NCI-H226 (cell line): ENCODE results near the gene AP1G2.
"Not testable (repeated sequence)": the region's sequence is repeated elsewhere in the genome, so short reads cannot be mapped to it uniquely, and the experiment has no call there.

Source experiments
- DNase-seq: peaks from one replicate; pipeline ENCODE4 v3.0.0-alpha.2; 2015

The AP1G2 gene

GRCh38 chr14:23590198-23590597, 22.6 kb upstream of the AP1G2 start:
- no peak for DNase-seq

DNA sequence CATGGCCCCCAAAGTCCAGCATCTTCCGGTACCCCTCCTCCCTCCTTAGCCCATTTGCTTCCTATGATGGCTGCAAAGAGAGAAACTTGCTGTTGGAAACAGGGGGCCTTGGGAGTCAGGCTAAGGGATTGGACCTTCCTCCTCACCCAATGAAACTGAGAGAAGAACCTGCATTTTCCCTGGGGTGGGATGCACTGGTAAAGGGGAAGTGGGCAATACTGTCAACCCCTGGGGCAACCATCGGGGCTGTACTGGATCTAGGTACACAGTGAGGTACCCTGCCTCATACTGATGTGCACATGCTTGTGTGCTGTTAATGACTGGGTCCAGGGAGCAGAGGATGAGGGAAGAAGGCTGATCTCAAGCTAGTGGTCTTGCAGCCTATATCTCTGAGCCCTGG, 22.0 kb upstream of the AP1G2 start:
- DNase-seq = no peak

DNA sequence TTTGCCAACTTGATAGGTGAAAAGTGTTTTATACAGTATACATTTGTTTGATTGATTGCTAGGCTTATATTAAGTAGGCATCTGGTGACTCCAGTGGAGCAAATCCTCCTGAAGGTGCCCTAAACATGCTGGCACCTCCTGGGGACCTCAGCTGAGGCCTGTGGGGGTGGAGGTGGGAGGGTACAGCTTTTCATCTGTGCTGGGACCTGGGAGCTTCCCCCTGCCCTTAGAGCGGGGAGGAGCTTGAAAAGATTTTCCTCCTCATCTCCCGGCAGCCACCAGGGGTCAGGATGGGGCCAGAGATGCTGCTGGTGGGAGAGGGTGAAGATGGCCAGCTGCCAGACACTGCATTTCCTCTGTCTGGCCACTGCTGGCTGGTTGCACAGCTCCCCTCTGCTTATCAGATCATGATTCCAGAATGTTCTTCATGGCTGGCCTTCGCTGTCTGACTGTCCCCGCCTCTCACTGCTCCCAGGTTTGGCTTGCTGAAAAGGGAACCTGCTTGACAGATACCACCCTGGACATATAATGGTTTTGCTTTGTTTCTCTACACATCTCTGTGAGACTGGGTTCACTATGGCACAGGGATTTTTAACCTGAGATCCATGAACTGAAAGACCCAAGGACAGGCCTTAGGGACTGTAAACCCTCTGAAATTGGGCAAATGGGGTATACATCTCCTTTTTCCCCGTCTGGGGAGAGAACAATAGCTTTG, 21.4 kb upstream of the AP1G2 start:
- peak; percentile 74 for DNase-seq

DNA sequence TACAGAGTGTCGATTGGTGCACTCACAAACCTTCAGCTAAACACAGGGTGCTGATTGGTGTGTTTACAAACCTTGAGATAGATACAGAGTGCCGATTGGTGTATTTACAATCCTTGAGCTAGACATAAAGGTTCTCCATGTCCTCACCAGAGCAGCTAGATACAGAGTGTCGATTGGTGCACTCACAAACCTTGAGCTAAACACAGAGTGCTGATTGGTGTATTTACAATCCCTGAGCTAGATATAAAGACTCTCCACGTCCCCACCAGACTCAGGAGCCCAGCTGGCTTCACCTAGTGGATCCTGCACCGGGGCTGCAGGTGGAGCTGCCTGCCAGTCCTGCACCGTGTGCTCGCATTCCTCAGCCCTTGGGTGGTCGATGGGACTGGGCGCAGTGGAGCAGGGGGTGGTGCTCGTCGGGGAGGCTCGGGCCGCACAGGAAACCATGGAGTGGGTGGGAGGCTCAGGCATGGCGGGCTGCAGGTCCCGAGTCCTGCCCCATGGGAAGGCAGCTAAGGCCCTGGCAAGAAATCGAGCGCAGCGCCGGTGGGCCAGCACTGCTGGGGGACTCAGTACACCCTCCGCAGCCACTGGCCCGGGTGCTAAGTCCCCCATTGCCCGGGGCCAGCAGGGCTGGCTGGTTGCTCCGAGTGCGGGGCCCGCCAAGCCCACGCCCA, 17.1 kb upstream of the AP1G2 start:
- DNase-seq = not testable (repeated sequence)

DNA sequence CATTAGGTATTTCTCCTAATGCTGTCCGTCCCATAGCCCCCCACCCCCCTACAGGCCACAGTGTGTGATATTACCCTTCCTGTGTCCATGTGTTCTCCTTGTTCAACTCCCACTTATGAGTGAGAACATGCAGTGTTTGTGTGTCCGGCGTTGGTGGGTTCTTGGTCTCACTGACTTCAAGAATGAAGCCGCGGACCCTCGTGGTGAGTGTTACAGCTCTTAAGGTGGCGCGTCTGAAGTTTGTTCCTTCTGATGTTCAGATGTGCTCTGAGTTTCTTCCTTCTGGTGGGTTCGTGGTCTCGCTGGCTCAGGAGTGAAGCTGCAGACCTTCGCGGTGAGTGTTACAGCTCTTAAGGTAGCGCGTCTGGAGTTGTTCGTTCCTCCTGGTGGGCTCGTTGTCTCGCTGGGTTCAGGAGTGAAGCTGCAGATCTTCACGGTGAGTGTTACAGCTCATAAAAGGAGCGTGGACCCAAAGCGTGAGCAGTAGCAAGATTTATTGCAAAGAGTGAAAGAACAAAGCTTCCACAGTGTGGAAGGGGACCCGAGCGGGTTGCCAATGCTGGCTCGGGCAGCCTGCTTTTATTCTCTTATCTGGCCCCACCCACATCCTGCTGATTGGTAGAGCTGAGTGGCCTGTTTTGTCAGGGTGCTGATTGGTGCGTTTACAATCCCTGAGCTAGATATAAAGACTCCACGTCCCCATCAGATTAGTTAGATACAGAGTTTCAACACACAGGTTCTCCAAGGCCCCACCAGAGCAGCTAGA, 16.4 kb upstream of the AP1G2 start:
- DNase-seq = not testable (repeated sequence)

DNA sequence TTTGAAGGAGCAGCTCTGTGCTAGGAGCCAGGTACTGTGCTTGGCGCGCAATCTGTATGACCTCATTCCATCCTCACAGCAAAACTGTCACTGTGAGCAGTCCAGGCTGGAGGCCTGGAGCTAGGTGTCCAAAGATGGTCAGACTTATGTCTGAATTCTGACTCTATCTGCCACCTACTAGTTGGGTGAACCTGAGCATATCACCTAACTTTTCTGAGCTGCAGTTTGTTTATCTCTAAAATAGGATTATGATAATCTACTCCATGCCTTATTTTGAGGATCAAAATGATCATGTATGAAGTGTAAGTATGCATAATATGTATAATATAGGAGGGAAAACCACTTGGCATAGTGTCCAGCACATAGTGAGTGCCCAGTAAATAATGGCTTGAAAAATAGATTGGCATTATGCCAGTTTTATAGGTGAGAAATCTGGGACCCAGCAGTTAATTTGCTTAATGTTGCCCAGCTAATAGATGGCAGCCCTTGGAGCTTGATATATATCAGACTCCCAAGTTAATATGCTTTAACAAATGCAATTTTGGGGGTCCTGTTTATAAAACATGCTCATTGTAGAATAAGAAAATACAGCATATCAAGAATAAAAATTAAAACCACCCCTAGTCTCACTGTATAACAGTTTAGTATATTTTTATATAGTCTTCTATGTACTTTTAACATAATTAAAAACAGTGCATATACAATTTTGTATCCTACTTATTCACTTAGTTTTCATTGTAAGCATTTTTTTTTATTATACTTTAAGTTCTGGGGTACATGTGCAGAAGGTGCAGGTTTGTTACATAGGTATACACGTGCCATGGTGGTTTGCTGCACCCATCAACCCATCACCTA, 15.5 kb upstream of the AP1G2 start:
- DNase-seq = no peak

- no peak for DNase-seq
Measured at GRCh38 chr14:23580948-23581281, 13.3 kb upstream of the AP1G2 start.

DNA sequence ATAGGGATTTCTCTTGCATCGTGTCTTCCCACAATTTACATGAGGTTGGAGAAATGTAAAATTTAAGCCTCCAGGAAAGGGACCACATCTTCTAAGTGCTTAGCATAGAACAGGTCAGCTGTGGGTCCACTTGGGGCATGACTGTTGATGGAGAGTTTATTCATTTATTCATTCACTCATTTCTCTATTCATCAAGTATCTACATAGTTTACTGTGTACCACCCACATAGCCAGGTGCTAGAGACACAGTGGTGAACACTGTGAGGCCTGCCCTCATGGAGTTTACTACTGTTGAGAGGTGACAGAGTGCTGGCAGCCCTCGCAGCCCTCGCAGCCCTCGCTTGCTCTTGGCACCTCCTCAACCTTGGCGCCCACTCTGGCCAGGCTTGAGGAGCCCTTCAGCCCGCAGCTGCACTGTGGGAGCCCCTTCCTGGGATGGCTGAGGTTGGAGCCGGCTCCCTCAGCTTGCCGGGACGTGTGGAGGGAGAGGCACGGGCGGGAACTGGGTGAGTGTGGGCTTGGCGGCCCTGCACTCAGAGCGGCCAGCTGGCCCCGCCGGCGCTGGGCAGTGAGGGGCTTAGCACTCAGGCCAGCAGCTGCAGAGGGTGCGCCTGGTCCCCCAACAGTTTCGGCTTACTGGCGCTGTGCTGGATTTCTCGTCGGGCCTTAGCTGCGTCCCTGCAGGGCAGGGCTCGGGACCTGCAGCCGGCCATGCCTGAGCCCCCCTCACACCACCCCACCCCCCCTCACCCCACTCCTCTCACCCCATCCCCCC, 12.7 kb upstream of the AP1G2 start:
- no peak for DNase-seq

DNA sequence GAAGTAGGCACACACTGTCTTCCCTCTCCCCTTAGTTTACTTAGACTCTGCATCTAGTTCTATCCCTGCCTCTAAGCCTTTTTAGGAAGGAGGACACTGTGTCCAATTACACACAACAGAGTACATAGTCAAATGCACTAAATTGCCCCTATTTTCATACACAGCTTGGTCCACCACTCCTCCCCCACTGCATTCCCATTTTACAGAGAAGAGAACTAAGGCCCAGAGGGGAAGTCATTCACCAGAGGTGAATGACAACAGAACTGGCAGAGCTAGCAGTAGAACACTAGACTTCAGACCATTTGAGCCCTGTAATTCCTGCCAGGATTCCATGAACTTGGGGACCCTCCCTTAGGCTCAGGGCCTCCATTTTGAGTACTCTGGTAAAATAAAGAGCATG, 12.1 kb upstream of the AP1G2 start:
- DNase-seq = no peak

GRCh38 chr14:23579311-23579630, 11.7 kb upstream of the AP1G2 start:
- no peak for DNase-seq

DNA sequence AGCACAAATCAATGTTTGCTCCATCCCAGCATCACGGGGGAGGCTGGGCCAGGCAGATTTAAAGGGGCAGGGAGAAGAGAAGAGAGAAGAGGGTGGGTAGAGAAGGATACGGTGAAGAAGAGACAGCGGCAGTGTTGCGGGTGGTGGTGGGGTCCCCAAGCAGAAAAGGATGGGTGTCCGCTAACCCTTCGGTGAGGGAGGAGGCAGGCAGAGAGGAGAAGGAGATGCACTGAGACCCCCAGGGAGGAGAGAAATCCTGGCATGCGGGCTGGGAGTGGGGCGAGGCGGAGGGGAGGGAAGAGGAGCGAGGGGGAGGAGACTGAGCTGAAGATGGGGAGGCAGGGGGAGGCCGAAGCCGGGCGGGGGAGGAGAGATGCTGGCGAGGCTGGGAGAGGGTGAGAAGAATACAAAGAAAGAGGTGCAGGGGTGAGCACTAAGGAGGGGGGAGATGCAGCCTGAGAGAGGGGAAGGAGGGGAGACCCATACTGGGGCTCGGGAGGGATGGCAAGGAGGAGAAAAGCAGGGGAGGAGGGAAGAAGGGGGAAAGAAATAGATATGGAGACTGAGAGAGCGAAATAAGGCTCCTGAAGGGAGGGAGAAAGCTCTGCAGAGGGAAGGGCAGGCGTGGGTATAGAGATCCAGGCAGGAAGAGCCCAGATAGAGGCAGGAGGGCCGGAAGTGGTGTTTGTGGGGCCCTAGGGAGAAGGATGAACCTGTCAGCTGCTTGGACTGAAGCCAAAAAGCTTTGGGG, 11.1 kb upstream of the AP1G2 start, which contains the start of gene JPH4:
JPH4 (minus strand) TSS at position 231 of the 751 bp plus-strand sequence. CDS start 1,337 bp downstream, outside the sequence.
- peak; percentile 25 for DNase-seq

- no peak for DNase-seq
Measured at GRCh38 chr14:23577710-23578392, 10.3 kb upstream of the AP1G2 start.

DNA sequence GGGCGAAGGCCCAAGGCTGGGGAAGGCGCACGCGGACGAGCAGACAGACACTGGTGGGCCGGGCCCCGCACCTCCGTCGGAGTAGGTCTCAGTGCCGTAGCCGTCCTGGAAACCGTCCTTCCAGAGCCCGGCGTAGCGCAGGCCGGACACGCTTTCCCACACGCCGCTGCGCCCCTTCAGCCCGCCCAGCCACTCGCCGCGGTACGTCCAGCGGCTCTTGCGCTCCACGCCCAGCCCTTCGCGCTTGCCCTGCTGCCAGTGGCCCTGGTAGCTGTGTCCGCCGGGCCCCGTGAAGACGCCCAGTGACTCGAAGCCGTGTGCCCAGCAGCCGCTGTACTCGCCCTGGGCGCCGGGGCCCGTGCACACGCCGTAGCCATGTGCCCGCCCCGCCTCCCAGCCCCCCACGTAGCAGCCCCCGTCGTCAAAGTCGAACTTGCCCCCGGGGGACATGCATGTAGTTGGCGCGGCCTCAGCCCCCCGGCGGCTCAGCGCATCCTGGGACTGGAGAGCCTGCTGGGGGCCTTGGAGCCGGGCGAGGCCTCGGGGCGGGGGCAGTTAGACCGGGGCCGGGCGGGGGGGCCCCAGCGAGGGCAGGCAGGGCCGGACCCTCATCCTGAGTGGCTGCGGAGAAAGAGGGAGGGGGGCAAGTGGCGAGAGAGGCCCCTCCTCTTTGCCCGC, 9.6 kb upstream of the AP1G2 start:
- no peak for DNase-seq

GRCh38 chr14:23573384-23574015, 5.9 kb upstream of the AP1G2 start:
- DNase-seq = no peak

- no peak for DNase-seq
Measured at GRCh38 chr14:23572836-23573235, 5.2 kb upstream of the AP1G2 start.

DNA sequence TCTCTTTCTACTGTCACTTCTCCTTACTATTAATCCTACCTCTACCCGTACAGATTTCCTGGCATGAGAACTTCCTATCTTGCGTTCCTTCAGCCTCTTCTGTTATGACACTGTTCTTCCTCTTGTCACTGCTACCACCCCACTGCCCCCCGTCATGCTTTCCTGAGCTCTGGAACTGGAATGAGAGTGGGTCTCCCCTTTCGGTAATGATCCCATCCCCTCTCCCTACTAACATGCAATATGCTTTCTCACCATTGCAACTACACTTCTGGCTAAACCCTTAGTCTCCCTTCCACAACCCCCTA, 4.9 kb upstream of the AP1G2 start:
- DNase-seq = no peak

GRCh38 chr14:23571701-23572523, 4.3 kb upstream of the AP1G2 start:
- no peak for DNase-seq

DNA sequence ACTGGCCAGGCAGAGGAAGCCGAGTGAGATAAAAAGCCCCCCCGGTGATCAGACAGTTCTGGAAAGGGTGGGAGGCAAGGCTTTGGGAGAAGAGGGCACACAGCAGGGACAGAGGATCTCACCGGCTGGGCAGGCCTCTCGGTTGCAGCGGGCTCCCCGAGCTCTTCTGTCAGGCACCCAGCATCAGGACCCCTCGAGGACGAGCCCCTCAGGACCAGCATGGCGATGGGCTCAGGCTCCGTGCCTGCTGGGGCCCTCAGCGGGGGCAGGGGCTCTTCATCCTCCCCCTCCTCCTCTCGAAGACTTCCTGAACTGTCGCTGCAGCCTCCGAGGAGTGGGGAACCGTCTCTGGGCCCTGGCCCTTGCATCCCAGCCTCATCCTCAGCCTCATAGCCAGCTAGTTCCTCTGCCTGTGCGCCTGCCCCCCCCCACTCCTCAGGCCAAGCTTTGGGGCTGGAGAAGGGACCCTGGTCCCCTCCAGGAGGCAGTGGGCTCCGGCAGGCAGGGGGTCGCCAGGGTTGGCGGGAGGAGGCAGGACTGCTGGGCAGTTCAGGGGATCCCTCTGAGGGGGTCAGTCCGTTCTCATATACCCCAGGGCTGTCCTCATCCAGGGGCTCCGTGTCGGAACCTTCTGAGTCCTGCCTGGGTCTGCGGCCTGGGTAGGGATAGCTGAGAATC, 3.4 kb upstream of the AP1G2 start:
- DNase-seq = no peak
